GM12891 (cell line): ENCODE results near the gene PDLIM7.

ENCODE experiments used
- PAX5 ChIP-seq: IDR thresholded peaks from 2 replicates; pipeline ENCODE4 v1.6.1; 2011; ENCODE audit warnings: low read length, moderate library complexity, mild to moderate bottlenecking; ENCODE audit not compliant: insufficient read depth, severe bottlenecking
- POLR2A ChIP-seq: IDR thresholded peaks from 2 replicates; pipeline ENCODE4 v1.6.1; 2011; ENCODE audit warnings: low read depth, low read length, control low read depth
- POLR2AphosphoS5 ChIP-seq: IDR thresholded peaks from 2 replicates; pipeline ENCODE4 v1.6.1; 2011; ENCODE audit warnings: low read depth, low read length, control low read depth
- POU2F2 ChIP-seq: IDR thresholded peaks from 2 replicates; pipeline ENCODE4 v1.6.1; 2011; ENCODE audit warnings: low read depth, mild to moderate bottlenecking, control low read depth, low read length, moderate library complexity
- SPI1 ChIP-seq: IDR thresholded peaks from 2 replicates; pipeline ENCODE4 v1.6.1; 2011; ENCODE audit warnings: low read depth, low read length, control low read depth
- TAF1 ChIP-seq: IDR thresholded peaks from 2 replicates; pipeline ENCODE4 v1.6.1; 2011; ENCODE audit warnings: low read depth, low read length, control low read depth

DNA sequence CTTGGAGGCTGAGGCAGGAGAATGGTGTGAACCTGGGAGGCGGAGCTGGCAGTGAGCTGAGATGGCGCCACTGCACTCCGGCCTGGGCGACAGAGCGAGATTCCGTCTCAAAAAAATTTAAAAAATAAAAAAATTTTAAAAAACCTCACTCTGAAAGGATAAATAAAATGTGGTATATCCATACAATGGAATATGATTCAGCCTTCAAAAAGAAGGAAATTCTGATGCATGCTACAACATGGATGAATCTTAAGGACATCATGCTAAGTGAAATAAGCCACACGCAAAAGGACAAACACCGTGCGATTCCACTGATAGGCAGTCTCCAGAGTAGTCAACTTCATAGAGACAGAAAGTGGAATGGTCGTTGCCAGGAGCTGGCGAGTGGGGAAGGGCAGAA is 32.4 kb downstream of the PDLIM7 start:
- TF ChIP-seq TAF1 (no peak), POLR2AphosphoS5 (no peak), POLR2A (no peak), SPI1 (no peak), PAX5 (no peak), POU2F2 (no peak)
